ENCODE measurements around the gene ZNF662. TPM values are rescaled to one million over a fixed set of nuclear protein-coding genes. Genes with fewer than 3 reads are reported as not detected.

ZNF662 gene
- total RNA-seq, result 1 to 10 TPM; 4.9 to 9.5 (median 7.9) TPM

GRCh38 chr3:42906070-42906847, at the start of gene ZNF662:
Gene ZNF662, plus strand, starts transcription at chr3:42906142. Its CDS starts 1,973 bp downstream, at chr3:42908115.
- TF ChIP-seq CTCF (IDR thresholded peaks at IDR 0.05; ENCODE audit: low read depth), result no peak

- TF ChIP-seq CTCF (IDR thresholded peaks at IDR 0.05; ENCODE audit: low read depth), result no peak
Observed at GRCh38 chr3:42856544-42856943, 49.4 kb upstream of the ZNF662 start.

GRCh38 chr3:42864321-42864950, 41.5 kb upstream of the ZNF662 start:
- no peak for TF ChIP-seq CTCF (IDR thresholded peaks at IDR 0.05; ENCODE audit: low read depth)

DNA sequence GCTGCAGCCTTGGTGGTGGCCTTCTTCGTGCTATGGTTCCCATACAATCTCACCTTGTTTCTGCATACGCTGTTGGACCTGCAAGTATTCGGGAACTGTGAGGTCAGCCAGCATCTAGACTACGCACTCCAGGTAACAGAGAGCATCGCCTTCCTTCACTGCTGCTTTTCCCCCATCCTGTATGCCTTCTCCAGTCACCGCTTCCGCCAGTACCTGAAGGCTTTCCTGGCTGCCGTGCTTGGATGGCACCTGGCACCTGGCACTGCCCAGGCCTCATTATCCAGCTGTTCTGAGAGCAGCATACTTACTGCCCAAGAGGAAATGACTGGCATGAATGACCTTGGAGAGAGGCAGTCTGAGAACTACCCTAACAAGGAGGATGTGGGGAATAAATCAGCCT, 40.7 kb upstream of the ZNF662 start:
- TF ChIP-seq CTCF (IDR thresholded peaks at IDR 0.05; ENCODE audit: low read depth), result no peak

- TF ChIP-seq CTCF (IDR thresholded peaks at IDR 0.05; ENCODE audit: low read depth), result no peak
Observed at GRCh38 chr3:42867138-42867537, 38.8 kb upstream of the ZNF662 start.

DNA sequence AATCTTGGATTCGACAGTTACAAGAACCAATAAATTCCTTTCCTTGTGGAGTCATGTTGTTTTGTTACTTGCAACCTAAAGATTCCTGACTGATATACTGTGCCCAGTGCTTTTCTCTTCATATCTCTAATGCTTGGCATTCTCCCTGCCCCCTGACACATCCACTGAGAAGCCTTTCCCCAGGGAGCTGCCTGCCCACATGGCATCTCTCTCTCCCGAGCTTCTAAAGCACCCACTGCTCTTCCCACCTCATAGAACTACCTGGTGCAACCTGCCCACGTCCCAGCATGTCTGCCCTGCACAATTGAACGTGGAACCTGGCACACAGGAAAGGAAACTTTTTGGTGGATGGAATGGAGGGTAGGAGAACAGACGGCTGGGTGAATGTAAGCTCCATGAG, 37.1 kb upstream of the ZNF662 start:
- no peak for TF ChIP-seq CTCF (IDR thresholded peaks at IDR 0.05; ENCODE audit: low read depth)

GRCh38 chr3:42871592-42872196, 34.2 kb upstream of the ZNF662 start:
- TF ChIP-seq CTCF (IDR thresholded peaks at IDR 0.05; ENCODE audit: low read depth), result no peak
